Measurements from ENCODE around the gene ADD3. TPM values are rescaled to one million over a fixed set of nuclear protein-coding genes. Genes with fewer than 3 reads are reported as not detected.

The ADD3 gene
- total and polyA plus RNA-seq, 10 of the 15 experiments (the other 5 are each of a cell fraction or from before 2014, with no cell fraction given), result 27.3 to 129 (median 67.8) TPM

DNA sequence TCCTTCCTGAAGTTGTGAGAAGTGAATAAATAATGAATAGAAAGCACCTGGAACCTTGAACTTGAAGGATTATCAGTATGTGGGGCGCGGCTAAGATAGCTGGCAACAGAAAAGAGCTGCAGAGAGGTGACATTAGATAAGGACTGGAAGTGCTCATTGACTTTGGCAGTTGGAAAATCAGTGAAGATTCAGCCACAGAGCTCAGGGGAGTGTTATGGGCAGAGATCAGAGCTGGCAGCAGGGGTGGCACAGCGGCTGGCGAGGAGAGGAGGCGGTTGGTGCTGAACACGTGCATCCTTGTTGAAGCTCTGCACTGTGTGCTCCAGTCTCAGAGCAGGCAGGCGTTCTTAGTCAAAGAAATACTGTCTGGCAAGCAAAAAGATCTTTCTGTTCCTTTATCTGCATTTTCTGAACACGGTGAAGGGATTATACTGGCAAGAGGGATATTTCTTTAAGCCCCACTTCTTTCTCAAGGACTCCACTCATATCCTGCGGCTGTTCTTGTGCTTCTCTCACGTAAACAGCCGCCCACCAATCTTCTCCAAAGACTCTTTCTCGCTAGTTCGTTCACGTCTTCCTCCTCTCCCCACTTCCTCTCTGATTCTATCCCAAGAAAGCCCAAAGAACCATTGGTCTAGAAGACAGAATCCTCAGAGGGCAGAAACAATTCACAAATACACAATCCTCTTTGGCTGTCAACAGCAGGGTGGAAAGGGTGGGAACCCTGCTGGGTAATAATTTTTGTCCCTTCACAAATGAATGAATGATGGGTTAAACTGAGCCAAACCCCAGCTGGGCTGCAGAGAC is 38.6 kb upstream of the ADD3 start:
- RAD21 ChIA-PET (ENCODE audit: unreplicated experiment), result interaction anchor here (1.3 to 2.7 kb wide), 2 partner anchors 66 to 85 kb away, joined by 4 to 11 read pairs; no protein-coding TSS in a partner anchor
- Histone ChIP-seq H3K4me2 (ENCODE audit: control insufficient read depth, insufficient read depth) (no peak overlapping the region), H2AFZ (ENCODE audit: control insufficient read depth, low read depth, low read length) (no peak overlapping the region), H3K36me3 (ENCODE audit: control insufficient read depth in 2 of 2, insufficient read depth in 2 of 2, low read length in 1 of 2) (no peaks in the 10 kb centered on the region), H3K9me3 (replicated peaks; ENCODE audit: control insufficient read depth, insufficient read depth, low read length) (no peaks in the 10 kb centered on the region), H3K9ac (ENCODE audit: control insufficient read depth, insufficient read depth, low read length) (no peak overlapping the region), H4K20me1 (ENCODE audit: control insufficient read depth, insufficient read depth) (no peaks in the 10 kb centered on the region), H3K27ac (ENCODE audit: control insufficient read depth, insufficient read depth) (no peak overlapping the region), H3K4me1 (ENCODE audit: control insufficient read depth, insufficient read depth, low read length) (no peaks in the 10 kb centered on the region), H3K27me3 (replicated peaks in 1 of 2; ENCODE audit: control insufficient read depth in 2 of 2, insufficient read depth in 2 of 2, low read length in 1 of 2) (peaks cover 0 to 3% of the 10 kb centered on the region in 2 experiments; a peak in 2 of 4 replicates), H3K79me2 (ENCODE audit: control insufficient read depth, insufficient read depth, low read length) (no peaks in the 10 kb centered on the region), H3K4me3 (no peak overlapping the region)
- ATAC-seq, result no peak
- POLR2A ChIA-PET, result no interaction called here
- WGBS (ENCODE audit: insufficient coverage, insufficient replicate concordance, low lambda C conversion rate, missing lambda C conversion rate), result 70% methylated on average over 14 of the region's 14 CpGs
- SMC1A ChIA-PET (ENCODE audit: uncharacterized antibody, unreplicated experiment), result interaction anchor here (0.8 to 1.3 kb wide), 4 partner anchors 9 to 69 kb away, joined by 3 to 4 read pairs (median 3); no protein-coding TSS in a partner anchor
- no peak for DNase-seq (ENCODE audit: low read depth, low spot score)
- in situ Hi-C loops (cut with MboI) (no loop called here), intact Hi-C loops (cut with micrococcal nuclease; ENCODE audit: unreplicated experiment) (no loop called here)
- CTCF ChIA-PET, result interaction anchor here (0.6 to 3.4 kb wide), 6 partner anchors 9 to 85 kb away, joined by 3 to 30 read pairs (median 6); no protein-coding TSS in a partner anchor
- BruUV-seq (replicated peaks), result no TSS peak
- FAIRE-seq, result no peak
- TF ChIP-seq SPI1 (IDR thresholded peaks at IDR 0.05; ENCODE audit: borderline replicate concordance, insufficient read depth, low read depth, low read length) (no peak), PAX5 (IDR thresholded peaks at IDR 0.05; ENCODE audit: borderline replicate concordance, low read depth, low read length) (no peak), NR2F1 (conservative IDR thresholded peaks at IDR 0.05) (no peak), ATF7 (IDR thresholded peaks at IDR 0.05; ENCODE audit: low read depth) (no peak), ZBTB4 (CRISPR knock-in tag; IDR thresholded peaks at IDR 0.05) (no peak), FOXK2 (IDR thresholded peaks at IDR 0.05) (no peak), SREBF2 (IDR thresholded peaks at IDR 0.05; ENCODE audit: low read length) (no peak), PML (IDR thresholded peaks at IDR 0.05; ENCODE audit: low read length) (no peak), RFX5 (IDR thresholded peaks at IDR 0.05; ENCODE audit: low read depth, low read length) (no peak)
- TF ChIP-seq, protein P1, sequence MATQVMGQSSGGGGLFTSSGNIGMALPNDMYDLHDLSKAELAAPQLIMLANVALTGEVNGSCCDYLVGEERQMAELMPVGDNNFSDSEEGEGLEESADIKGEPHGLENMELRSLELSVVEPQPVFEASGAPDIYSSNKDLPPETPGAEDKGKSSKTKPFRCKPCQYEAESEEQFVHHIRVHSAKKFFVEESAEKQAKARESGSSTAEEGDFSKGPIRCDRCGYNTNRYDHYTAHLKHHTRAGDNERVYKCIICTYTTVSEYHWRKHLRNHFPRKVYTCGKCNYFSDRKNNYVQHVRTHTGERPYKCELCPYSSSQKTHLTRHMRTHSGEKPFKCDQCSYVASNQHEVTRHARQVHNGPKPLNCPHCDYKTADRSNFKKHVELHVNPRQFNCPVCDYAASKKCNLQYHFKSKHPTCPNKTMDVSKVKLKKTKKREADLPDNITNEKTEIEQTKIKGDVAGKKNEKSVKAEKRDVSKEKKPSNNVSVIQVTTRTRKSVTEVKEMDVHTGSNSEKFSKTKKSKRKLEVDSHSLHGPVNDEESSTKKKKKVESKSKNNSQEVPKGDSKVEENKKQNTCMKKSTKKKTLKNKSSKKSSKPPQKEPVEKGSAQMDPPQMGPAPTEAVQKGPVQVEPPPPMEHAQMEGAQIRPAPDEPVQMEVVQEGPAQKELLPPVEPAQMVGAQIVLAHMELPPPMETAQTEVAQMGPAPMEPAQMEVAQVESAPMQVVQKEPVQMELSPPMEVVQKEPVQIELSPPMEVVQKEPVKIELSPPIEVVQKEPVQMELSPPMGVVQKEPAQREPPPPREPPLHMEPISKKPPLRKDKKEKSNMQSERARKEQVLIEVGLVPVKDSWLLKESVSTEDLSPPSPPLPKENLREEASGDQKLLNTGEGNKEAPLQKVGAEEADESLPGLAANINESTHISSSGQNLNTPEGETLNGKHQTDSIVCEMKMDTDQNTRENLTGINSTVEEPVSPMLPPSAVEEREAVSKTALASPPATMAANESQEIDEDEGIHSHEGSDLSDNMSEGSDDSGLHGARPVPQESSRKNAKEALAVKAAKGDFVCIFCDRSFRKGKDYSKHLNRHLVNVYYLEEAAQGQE (IDR thresholded peaks at IDR 0.05; ENCODE audit: low read depth, low read length), result no peak
- TF ChIP-seq, protein P2, sequence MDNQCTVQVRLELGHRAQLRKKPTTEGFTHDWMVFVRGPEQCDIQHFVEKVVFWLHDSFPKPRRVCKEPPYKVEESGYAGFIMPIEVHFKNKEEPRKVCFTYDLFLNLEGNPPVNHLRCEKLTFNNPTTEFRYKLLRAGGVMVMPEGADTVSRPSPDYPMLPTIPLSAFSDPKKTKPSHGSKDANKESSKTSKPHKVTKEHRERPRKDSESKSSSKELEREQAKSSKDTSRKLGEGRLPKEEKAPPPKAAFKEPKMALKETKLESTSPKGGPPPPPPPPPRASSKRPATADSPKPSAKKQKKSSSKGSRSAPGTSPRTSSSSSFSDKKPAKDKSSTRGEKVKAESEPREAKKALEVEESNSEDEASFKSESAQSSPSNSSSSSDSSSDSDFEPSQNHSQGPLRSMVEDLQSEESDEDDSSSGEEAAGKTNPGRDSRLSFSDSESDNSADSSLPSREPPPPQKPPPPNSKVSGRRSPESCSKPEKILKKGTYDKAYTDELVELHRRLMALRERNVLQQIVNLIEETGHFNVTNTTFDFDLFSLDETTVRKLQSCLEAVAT (IDR thresholded peaks at IDR 0.05), result no peak
- TF ChIP-seq, protein P3, sequence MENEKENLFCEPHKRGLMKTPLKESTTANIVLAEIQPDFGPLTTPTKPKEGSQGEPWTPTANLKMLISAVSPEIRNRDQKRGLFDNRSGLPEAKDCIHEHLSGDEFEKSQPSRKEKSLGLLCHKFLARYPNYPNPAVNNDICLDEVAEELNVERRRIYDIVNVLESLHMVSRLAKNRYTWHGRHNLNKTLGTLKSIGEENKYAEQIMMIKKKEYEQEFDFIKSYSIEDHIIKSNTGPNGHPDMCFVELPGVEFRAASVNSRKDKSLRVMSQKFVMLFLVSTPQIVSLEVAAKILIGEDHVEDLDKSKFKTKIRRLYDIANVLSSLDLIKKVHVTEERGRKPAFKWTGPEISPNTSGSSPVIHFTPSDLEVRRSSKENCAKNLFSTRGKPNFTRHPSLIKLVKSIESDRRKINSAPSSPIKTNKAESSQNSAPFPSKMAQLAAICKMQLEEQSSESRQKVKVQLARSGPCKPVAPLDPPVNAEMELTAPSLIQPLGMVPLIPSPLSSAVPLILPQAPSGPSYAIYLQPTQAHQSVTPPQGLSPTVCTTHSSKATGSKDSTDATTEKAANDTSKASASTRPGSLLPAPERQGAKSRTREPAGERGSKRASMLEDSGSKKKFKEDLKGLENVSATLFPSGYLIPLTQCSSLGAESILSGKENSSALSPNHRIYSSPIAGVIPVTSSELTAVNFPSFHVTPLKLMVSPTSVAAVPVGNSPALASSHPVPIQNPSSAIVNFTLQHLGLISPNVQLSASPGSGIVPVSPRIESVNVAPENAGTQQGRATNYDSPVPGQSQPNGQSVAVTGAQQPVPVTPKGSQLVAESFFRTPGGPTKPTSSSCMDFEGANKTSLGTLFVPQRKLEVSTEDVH (IDR thresholded peaks at IDR 0.05; ENCODE audit: low read depth, partially characterized antibody), result no peak

Data from GM12878 (cell line).